Adrenal gland (tissue), 5 donors: Measurements from ENCODE around the gene TP53INP2.
A peak's percentile ranks its signal among the peaks of the same experiment; 100 is the strongest.

Experiments
- CTCF ChIP-seq, 6 experiments: fragments of 450-650 bp in 4 of 6; fragments of 200-600 bp in 2 of 6; sonication (generic) in 1 of 6; IDR thresholded peaks; 1 replicate in 5 of 6; 2 replicates in 1 of 6; pipeline versions ENCODE4 v1.5.1 to v1.8.0; 2016 to 2021; ENCODE audit warnings: antibody characterized with exemption in 6 of 6, mild to moderate bottlenecking in 2 of 6, moderate library complexity in 1 of 6
- POLR2A ChIP-seq, 2 donors: fragments of 450-650 bp; IDR thresholded peaks; one replicate each; pipeline ENCODE4 v1.6.1; 2017; ENCODE audit warnings: antibody characterized with exemption in 2 of 2, mild to moderate bottlenecking in 2 of 2, moderate library complexity in 1 of 2
- donor health status: DM: no; HTN: no; CAD: no.

GRCh38 chr20:34709831-34710567 lies 5.9 kb downstream of the TP53INP2 start:
- TF ChIP-seq CTCF (IDR thresholded peaks at IDR 0.05) (no peak), POLR2A (IDR thresholded peaks at IDR 0.05) (peak; percentile 26 to 32)
